ENCODE data around the gene FAM43A.

The FAM43A gene

GRCh38 chr3:194711913-194712312 lies 26.2 kb downstream of the FAM43A start:
- no peak for DNase-seq (ENCODE audit: low spot score)

GRCh38 chr3:194713299-194714136 lies 27.8 kb downstream of the FAM43A start:
- DNase-seq (ENCODE audit: low spot score), result no peak

GRCh38 chr3:194714137-194714455 lies 28.4 kb downstream of the FAM43A start:
- DNase-seq (ENCODE audit: low spot score), result no peak

GRCh38 chr3:194714564-194714963 lies 28.9 kb downstream of the FAM43A start:
- no peak for DNase-seq (ENCODE audit: low spot score)

- no peak for DNase-seq (ENCODE audit: low spot score)
Measured at GRCh38 chr3:194715022-194715800, 29.5 kb downstream of the FAM43A start.

- DNase-seq (ENCODE audit: low spot score), result no peak
Measured at GRCh38 chr3:194718079-194718478, 32.4 kb downstream of the FAM43A start.

- no peak for DNase-seq (ENCODE audit: low spot score)
Measured at GRCh38 chr3:194720048-194720447, 34.4 kb downstream of the FAM43A start.

- no peak for DNase-seq (ENCODE audit: low spot score)
Measured at GRCh38 chr3:194723846-194724618, 38.3 kb downstream of the FAM43A start.

GRCh38 chr3:194725346-194725745 lies 39.7 kb downstream of the FAM43A start:
- no peak for DNase-seq (ENCODE audit: low spot score)

GRCh38 chr3:194727435-194728128 lies 41.9 kb downstream of the FAM43A start:
- DNase-seq (ENCODE audit: low spot score), result no peak

GRCh38 chr3:194728986-194729385 lies 43.3 kb downstream of the FAM43A start:
- DNase-seq (ENCODE audit: low spot score), result no peak

GRCh38 chr3:194730365-194730764 lies 44.7 kb downstream of the FAM43A start:
- DNase-seq (ENCODE audit: low spot score), result no peak

- DNase-seq (ENCODE audit: low spot score), result no peak
Measured at GRCh38 chr3:194731506-194732073, 45.9 kb downstream of the FAM43A start.

GRCh38 chr3:194732617-194733016 lies 46.9 kb downstream of the FAM43A start:
- no peak for DNase-seq (ENCODE audit: low spot score)

- DNase-seq (ENCODE audit: low spot score), result no peak
Measured at GRCh38 chr3:194736277-194736895, 50.7 kb downstream of the FAM43A start.

- no peak for DNase-seq (ENCODE audit: low spot score)
Measured at GRCh38 chr3:194736896-194737600, 51.4 kb downstream of the FAM43A start.
